SH-SY5Y (cell line): Measurements from ENCODE around the gene MYRF.

Experiments used
- GATA2 ChIP-seq: IDR thresholded peaks from 2 replicates; pipeline ENCODE4 v1.6.1; 2011; ENCODE audit warnings: mild to moderate bottlenecking, low read depth, low read length
- GATA3 ChIP-seq: IDR thresholded peaks from 2 replicates; pipeline ENCODE4 v1.6.1; 2011; ENCODE audit warnings: low read depth, mild to moderate bottlenecking, low read length, moderate library complexity

DNA sequence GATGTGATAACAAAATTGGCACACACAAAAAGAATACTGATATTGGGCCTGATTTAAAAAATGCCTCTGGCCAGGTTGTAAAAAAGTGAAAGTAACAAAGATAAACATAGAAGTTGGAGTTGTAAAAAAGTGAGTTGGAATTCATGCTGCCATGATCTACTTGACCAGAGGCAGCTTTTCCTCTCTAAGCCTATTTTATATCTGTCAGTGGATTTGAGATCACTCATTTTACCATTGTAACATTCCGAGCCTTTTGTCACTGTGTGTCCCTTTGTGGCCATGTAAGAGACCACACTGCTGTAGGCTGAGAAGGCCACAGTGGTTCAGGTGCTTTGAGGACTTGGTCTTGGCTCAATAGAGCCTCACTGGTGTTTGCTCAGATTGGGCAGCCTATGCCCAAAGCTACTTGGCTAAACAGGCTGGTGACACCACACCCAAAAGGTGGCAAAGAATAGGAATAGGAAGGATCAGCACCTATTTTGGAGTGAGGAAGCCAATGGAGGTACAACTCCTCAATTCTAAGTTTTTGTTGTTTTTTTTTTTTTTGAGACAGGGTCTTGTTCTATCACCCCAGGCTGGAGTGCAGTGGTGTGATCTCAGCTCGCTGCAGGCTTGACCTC is 47.3 kb downstream of the MYRF start:
- TF ChIP-seq GATA3 = no peak
- TF ChIP-seq GATA2 = no peak
